ENCODE data around the gene PDE2A. TPM values are rescaled to one million over a fixed set of nuclear protein-coding genes. Genes with fewer than 3 reads are reported as not detected.

PDE2A gene
- total RNA-seq, 4 donors from 2014 or later: 26.1 to 34.1 (median 30.6) TPM

DNA sequence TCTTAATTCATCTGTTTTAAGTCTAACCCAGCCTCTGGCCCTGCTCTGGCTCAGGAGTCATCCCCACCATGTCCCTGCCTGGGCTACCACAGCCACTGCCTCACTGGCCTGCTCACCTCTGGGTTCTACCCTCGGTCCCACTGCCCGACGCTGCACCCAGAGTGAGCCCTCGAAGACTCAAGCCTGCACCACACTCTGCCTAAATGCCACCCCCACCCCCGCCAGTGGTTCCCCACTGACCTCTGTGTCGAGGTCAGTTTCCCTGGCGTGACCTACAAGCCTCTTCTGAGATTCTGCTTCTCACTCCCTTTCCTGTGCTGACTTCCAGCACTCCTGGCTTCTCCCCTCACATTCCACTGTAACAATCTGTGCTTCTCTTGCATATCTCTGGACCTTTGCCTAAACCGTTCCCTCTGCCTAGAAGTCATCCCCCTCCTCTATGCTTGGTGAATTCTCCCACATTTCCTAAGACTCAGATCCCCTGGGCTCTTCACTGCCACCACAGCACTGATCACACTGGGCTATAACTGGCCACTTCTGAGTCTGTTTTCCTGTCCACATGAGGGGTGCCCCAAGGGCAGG lies 12.5 kb upstream of the PDE2A start:
- intact Hi-C loops (cut with DNase I; ENCODE audit: low total_unique reads): no loop called here
- 70 to 79% methylated on average over 8 of the region's 8 CpGs for WGBS, 2 donors
- TF ChIP-seq CTCF (IDR thresholded peaks at IDR 0.05) (no peak), POLR2A (IDR thresholded peaks at IDR 0.05) (no peak)

DNA sequence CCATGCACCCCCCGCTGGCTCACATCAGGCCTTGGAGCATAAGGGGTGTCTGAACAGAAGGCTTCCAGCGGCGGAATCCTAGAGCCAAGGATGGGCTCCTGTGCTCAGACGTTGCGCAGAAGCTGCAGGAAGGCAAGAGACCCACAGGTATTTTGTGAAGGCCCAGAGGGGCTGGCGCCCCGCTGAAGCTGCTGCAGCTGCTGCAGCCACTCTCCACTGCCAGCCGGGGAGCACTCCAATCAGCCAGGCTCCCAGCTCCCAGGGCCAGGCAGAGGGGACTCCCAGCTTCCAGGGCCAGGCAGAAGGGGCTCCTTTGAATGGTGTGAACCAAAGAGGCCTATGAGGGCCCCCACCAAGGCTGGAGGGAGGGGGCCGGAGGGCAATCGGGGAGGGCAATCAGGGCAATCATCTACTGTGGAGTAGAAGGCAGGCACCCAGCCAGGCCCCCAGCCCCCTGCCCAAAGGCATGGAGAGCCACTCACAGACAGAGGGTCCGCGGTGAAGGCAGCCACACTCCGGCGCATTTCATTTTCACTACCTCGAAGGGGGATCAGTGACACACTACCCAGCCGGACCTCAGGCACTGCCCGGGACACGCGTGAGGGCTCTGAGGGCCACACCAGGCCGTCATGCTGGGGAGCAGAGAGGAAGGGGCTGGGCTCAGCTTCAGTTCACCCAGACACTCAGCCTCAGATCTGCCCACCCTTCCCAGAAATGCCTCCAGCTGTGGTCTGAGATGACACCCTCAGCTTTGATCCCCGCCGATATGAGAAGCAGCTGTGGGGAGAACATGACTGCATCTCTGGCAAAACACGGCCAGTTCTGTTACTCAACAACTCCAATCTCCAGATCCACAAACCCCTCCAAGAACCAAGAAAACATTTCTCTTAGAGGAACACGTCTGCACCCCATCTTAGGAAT lies 11.6 kb upstream of the PDE2A start:
- DNase-seq (ENCODE audit: low spot score in 2 of 2): no peak
- H3K4me3 ChIP-seq (ENCODE audit: low read depth, poor library complexity, severe bottlenecking): no peak overlapping the region
- WGBS, 2 donors: 54 to 69% methylated on average over 17 to 19 of the region's 24 CpGs
- intact Hi-C loops (cut with DNase I; ENCODE audit: low total_unique reads): no loop called here
- TF ChIP-seq POLR2A (IDR thresholded peaks at IDR 0.05): no peak
- TF ChIP-seq CTCF (IDR thresholded peaks at IDR 0.05): no peak

More for the DNA sequence above, 12.5 kb upstream of the PDE2A start:
- no peak overlapping the region for H3K4me3 ChIP-seq (ENCODE audit: low read depth, poor library complexity, severe bottlenecking)
- no peak for DNase-seq (ENCODE audit: low spot score in 2 of 2)

DNA sequence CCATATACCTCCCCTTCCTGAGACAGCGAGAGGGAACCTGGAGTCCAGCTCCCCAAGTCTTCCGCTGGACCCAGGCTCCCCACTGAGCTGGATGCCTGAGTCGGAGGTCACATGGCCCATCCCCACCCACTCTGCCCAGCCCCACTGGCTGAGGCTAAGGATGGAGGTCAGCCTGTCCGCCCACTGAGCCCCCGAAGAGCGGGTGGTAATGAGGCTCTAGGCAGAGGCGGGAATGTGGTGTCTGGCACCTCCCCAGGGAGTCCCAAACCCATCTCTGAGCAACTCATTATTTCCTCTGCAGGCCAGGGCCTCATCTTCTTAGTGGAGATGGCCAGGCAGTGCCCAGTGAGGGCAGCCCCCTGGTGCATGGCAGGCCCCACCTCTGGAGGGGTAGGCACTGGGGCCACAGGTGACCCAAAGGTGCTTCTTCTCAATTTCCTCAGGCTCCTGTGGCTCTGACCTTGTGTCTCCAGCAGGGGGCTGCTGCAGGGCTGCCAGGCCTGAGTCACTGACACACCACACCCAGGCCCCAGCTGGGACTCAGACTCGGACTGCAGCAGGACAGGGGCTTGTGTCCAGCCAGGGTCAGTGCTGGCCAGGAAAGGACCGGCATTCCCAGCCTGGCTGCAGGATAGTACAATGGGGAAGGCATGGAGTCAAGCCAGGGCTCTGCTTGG lies 10.2 kb upstream of the PDE2A start:
- WGBS, 2 donors: 29 to 47% methylated on average over 2 to 9 of the region's 9 CpGs
- TF ChIP-seq POLR2A (IDR thresholded peaks at IDR 0.05) (no peak), CTCF (IDR thresholded peaks at IDR 0.05) (no peak)
- peak; percentile 63 to 92 for DNase-seq (ENCODE audit: low spot score in 2 of 2)
- no peak overlapping the region for H3K4me3 ChIP-seq (ENCODE audit: low read depth, poor library complexity, severe bottlenecking)
- intact Hi-C loops (cut with DNase I; ENCODE audit: low total_unique reads): no loop called here

GRCh38 chr11:72683782-72684200 lies 9.6 kb upstream of the PDE2A start:
- no peak overlapping the region for H3K4me3 ChIP-seq (ENCODE audit: low read depth, poor library complexity, severe bottlenecking)
- WGBS, 2 donors: 57 to 63% methylated on average over 4 to 7 of the region's 7 CpGs
- TF ChIP-seq CTCF (IDR thresholded peaks at IDR 0.05) (peak in 1 of 3 donors; percentile 68), POLR2A (IDR thresholded peaks at IDR 0.05) (no peak)
- intact Hi-C loops (cut with DNase I; ENCODE audit: low total_unique reads): no loop called here
- peak; percentile 59 to 93 for DNase-seq (ENCODE audit: low spot score in 2 of 2)

GRCh38 chr11:72682858-72683243 lies 8.6 kb upstream of the PDE2A start:
- TF ChIP-seq CTCF (IDR thresholded peaks at IDR 0.05) (no peak), POLR2A (IDR thresholded peaks at IDR 0.05) (no peak)
- intact Hi-C loops (cut with DNase I; ENCODE audit: low total_unique reads): no loop called here
- no peak for DNase-seq (ENCODE audit: low spot score in 2 of 2)
- 49 to 63% methylated on average over 4 of the region's 4 CpGs for WGBS, 2 donors
- no peak overlapping the region for H3K4me3 ChIP-seq (ENCODE audit: low read depth, poor library complexity, severe bottlenecking)

Data from lower leg skin (tissue), 4 donors.